HepG2 (cell line): ENCODE results near the gene TMEM131.

ENCODE experiments used
- CC2D1A ChIP-seq: sonication (generic); formaldehyde crosslinking; IDR thresholded peaks from 2 replicates; pipeline ENCODE4 v1.8.1; 2023; ENCODE audit warnings: mild to moderate bottlenecking, missing genetic modification reagents
- CEBPG ChIP-seq: IDR thresholded peaks from 2 replicates; pipeline ENCODE4 v1.6.1; 2016
- EZH2 ChIP-seq: conservative IDR thresholded peaks from 2 replicates; pipeline ENCODE4 v1.6.1; 2012; ENCODE audit warnings: mild to moderate bottlenecking, low read depth, low read length, moderate library complexity
- PCBP1 ChIP-seq: fragments of 200-400 bp; formaldehyde crosslinking; IDR thresholded peaks from 2 replicates; pipeline ENCODE4 v1.6.1; 2017; ENCODE audit warnings: mild to moderate bottlenecking, low read depth, low read length, borderline replicate concordance
- POLR2AphosphoS2 ChIP-seq: IDR thresholded peaks from 2 replicates; pipeline ENCODE4 v1.6.1; 2011; ENCODE audit warnings: low read depth, low read length, improper control_type of control experiment
- SP4 ChIP-seq: sonication (generic); formaldehyde crosslinking; IDR thresholded peaks from 2 replicates; pipeline ENCODE4 v1.8.1; 2023; ENCODE audit warnings: mild to moderate bottlenecking, missing genetic modification reagents
- YY1 ChIP-seq: IDR thresholded peaks from 2 replicates; pipeline ENCODE4 v1.6.1; 2011; ENCODE audit warnings: low read length, low read depth, moderate library complexity, mild to moderate bottlenecking; ENCODE audit not compliant: insufficient read depth, insufficient replicate concordance
- ZNF12 ChIP-seq: sonication (generic); formaldehyde crosslinking; IDR thresholded peaks from 2 replicates; pipeline ENCODE4 v1.5.0; 2020; ENCODE audit warnings: missing genetic modification reagents
- ZNF124 ChIP-seq: sonication (generic); formaldehyde crosslinking; IDR thresholded peaks from 2 replicates; pipeline ENCODE4 v1.4.0; 2020; ENCODE audit warnings: missing genetic modification reagents
- TF ChIP-seq, protein P1 (sequence below): sonication (generic); formaldehyde crosslinking; IDR thresholded peaks from 2 replicates; pipeline ENCODE4 v1.4.0; 2020; ENCODE audit warnings: missing genetic modification reagents, borderline replicate concordance
- TF ChIP-seq, protein P2 (sequence below): sonication (generic); formaldehyde crosslinking; IDR thresholded peaks from 2 replicates; pipeline ENCODE4 v1.5.0; 2020; ENCODE audit warnings: mild to moderate bottlenecking, missing genetic modification reagents, moderate library complexity

DNA sequence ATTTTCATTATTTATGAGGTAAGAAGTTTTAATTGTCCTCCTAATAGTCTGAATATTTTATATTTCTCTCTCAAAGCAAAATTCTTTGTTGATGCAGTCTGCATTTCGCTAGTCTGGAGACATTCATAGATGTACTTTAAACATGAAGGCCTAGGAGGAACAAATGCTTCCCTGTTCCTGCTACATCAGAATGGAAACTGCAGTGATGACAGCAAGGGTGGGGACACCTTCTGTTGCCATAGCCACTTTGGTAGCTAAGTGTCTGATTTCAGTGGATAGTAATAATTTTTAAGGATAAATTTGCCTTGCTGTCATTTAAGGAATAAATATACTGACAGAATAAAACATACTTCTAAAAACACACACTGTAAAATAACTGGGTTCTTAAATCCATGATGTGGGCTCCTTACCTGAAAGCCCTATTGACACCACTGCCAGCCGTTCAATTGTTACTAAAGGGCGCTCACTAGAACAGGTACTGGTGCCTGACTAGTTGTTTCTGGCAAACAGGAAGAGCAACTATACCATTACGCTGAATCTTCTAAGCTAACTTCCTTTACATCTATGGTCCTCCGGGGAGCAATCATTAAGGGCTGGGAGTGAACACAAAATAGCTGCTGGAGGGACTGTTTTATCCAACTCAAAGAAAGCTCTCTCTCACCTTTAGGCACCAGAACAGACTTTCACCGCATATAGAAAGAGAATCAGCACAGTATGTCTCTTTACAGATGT lies 88.2 kb downstream of the TMEM131 start:
- TF ChIP-seq ZNF124 (CRISPR knock-in tag) (no peak), YY1 (no peak), CEBPG (CRISPR knock-in tag) (no peak), POLR2AphosphoS2 (no peak), ZNF12 (CRISPR knock-in tag) (no peak), CC2D1A (CRISPR knock-in tag) (no peak), SP4 (CRISPR knock-in tag) (no peak), PCBP1 (no peak), EZH2 (no peak)
- TF ChIP-seq, protein P1, sequence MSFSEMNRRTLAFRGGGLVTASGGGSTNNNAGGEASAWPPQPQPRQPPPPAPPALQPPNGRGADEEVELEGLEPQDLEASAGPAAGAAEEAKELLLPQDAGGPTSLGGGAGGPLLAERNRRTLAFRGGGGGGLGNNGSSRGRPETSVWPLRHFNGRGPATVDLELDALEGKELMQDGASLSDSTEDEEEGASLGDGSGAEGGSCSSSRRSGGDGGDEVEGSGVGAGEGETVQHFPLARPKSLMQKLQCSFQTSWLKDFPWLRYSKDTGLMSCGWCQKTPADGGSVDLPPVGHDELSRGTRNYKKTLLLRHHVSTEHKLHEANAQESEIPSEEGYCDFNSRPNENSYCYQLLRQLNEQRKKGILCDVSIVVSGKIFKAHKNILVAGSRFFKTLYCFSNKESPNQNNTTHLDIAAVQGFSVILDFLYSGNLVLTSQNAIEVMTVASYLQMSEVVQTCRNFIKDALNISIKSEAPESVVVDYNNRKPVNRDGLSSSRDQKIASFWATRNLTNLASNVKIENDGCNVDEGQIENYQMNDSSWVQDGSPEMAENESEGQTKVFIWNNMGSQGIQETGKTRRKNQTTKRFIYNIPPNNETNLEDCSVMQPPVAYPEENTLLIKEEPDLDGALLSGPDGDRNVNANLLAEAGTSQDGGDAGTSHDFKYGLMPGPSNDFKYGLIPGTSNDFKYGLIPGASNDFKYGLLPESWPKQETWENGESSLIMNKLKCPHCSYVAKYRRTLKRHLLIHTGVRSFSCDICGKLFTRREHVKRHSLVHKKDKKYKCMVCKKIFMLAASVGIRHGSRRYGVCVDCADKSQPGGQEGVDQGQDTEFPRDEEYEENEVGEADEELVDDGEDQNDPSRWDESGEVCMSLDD (CRISPR knock-in tag) = no peak
- TF ChIP-seq, protein P2, sequence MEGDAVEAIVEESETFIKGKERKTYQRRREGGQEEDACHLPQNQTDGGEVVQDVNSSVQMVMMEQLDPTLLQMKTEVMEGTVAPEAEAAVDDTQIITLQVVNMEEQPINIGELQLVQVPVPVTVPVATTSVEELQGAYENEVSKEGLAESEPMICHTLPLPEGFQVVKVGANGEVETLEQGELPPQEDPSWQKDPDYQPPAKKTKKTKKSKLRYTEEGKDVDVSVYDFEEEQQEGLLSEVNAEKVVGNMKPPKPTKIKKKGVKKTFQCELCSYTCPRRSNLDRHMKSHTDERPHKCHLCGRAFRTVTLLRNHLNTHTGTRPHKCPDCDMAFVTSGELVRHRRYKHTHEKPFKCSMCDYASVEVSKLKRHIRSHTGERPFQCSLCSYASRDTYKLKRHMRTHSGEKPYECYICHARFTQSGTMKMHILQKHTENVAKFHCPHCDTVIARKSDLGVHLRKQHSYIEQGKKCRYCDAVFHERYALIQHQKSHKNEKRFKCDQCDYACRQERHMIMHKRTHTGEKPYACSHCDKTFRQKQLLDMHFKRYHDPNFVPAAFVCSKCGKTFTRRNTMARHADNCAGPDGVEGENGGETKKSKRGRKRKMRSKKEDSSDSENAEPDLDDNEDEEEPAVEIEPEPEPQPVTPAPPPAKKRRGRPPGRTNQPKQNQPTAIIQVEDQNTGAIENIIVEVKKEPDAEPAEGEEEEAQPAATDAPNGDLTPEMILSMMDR (CRISPR knock-in tag) = no peak
